ENCODE measurements around the gene SP2. TPM values are rescaled to one million over a fixed set of nuclear protein-coding genes. Genes with fewer than 3 reads are reported as not detected.
A peak's percentile ranks its signal among the peaks of the same experiment; 100 is the strongest.

Gene SP2
- total and polyA plus RNA-seq, 3 experiments from 2014 or later = 13.4 to 22.1 (median 21.5) TPM

- no peak for DNase-seq
- no peaks in the 10 kb centered on the region for H3K9me3 ChIP-seq (ENCODE audit: low read length)
- H3K27ac ChIP-seq (ENCODE audit: low read depth, low read length) = peak overlapping the region; percentile 91
- H3K4me1 ChIP-seq (ENCODE audit: insufficient read depth, low read length) = peaks cover 30% of the 10 kb centered on the region
- peak overlapping the region; percentile 84 for H3K4me3 ChIP-seq (ENCODE audit: low read length)
- POLR2A ChIA-PET = interaction anchor here (0.6 kb wide), 1 partner anchor 74 kb away, joined by 3 read pairs; the partner anchor contains the start of gene CDK5RAP3
- Mint-ChIP-seq H3K9me3 (no peaks in the 10 kb centered on the region), H3K4me1 (peaks cover 43 to 69% (median 57%) of the 10 kb centered on the region in 3 donors), H3K27ac (peak overlapping the region; percentile 89 to 98 (median 94)), H3K36me3 (peaks cover 0 to 48% (median 4%) of the 10 kb centered on the region in 3 donors), H3K4me3 (peak overlapping the region; percentile 85 to 99 (median 93)), H3K27me3 (peaks cover 0 to 1% of the 10 kb centered on the region in 2 donors)
- CTCF ChIA-PET = interaction anchor here (1.0 kb wide), 2 partner anchors 40 to 73 kb away, joined by 3 read pairs; no protein-coding TSS in a partner anchor
- H3K36me3 ChIP-seq (ENCODE audit: insufficient read depth, low read length) = peaks cover 5% of the 10 kb centered on the region
- H3K27me3 ChIP-seq (ENCODE audit: insufficient read depth, low read length, poor library complexity, severe bottlenecking) = no peaks in the 10 kb centered on the region
These were observed 845 bp downstream of the SP2 start for GRCh38 chr17:47896672-47897490.

GRCh38 chr17:47897561-47897960, 1.5 kb downstream of the SP2 start:
- H3K27me3 Mint-ChIP-seq = peaks cover 0 to 1% of the 10 kb centered on the region in 2 donors
- H3K36me3 Mint-ChIP-seq = peaks cover 0 to 55% (median 4%) of the 10 kb centered on the region in 3 donors
- H3K27ac ChIP-seq (ENCODE audit: low read depth, low read length) = no peak overlapping the region
- peaks cover 49 to 75% (median 64%) of the 10 kb centered on the region in 3 donors for H3K4me1 Mint-ChIP-seq
- H3K4me3 Mint-ChIP-seq = peak overlapping the region; percentile 36 to 95 (median 92)
- H3K27me3 ChIP-seq (ENCODE audit: insufficient read depth, low read length, poor library complexity, severe bottlenecking) = no peaks in the 10 kb centered on the region
- POLR2A ChIA-PET = interaction anchor here (0.6 kb wide), 1 partner anchor 73 kb away, joined by 3 read pairs; the partner anchor contains the start of gene CDK5RAP3
- H3K9me3 ChIP-seq (ENCODE audit: low read length) = no peaks in the 10 kb centered on the region
- H3K9me3 Mint-ChIP-seq = no peaks in the 10 kb centered on the region
- peaks cover 5% of the 10 kb centered on the region for H3K36me3 ChIP-seq (ENCODE audit: insufficient read depth, low read length)
- no peak for DNase-seq
- H3K4me1 ChIP-seq (ENCODE audit: insufficient read depth, low read length) = peaks cover 30% of the 10 kb centered on the region
- CTCF ChIA-PET = interaction anchor here (0.7 to 1.0 kb wide), 3 partner anchors 41 to 73 kb away, joined by 3 read pairs; partner anchors contain the start of gene CDK5RAP3
- peak overlapping the region; percentile 84 for H3K4me3 ChIP-seq (ENCODE audit: low read length)
- H3K27ac Mint-ChIP-seq = peak overlapping the region in 7 of 8 donors; percentile 63 to 98 (median 95)

DNA sequence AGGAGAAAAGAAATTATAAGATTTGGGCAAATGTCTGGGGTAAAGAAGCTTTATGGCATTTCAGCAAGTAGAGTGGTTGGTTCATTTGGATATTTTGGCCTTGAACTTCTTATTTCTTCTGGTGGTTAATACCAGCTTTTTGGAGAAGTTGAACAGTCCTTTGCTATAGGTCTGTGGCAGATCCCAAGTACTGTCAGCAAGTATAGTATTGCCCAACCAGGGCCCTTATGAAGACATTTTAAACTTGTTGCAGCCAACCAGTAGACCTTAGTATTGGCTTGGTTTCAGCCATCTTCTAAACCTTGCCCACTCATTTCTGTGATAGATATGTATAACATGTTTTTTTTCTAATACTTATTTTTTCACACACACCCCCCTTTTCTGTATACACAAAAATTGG, 2.2 kb downstream of the SP2 start:
- POLR2A ChIA-PET = no interaction called here
- H3K4me3 Mint-ChIP-seq = peak overlapping the region in 3 of 7 donors; percentile 85 to 93 (median 88)
- peaks cover 0 to 57% (median 4%) of the 10 kb centered on the region in 3 donors for H3K36me3 Mint-ChIP-seq
- peaks cover 5% of the 10 kb centered on the region for H3K36me3 ChIP-seq (ENCODE audit: insufficient read depth, low read length)
- peaks cover 51 to 79% (median 68%) of the 10 kb centered on the region in 3 donors for H3K4me1 Mint-ChIP-seq
- peaks cover 30% of the 10 kb centered on the region for H3K4me1 ChIP-seq (ENCODE audit: insufficient read depth, low read length)
- peaks cover 0 to 1% of the 10 kb centered on the region in 2 donors for H3K27me3 Mint-ChIP-seq
- no peaks in the 10 kb centered on the region for H3K9me3 Mint-ChIP-seq
- H3K9me3 ChIP-seq (ENCODE audit: low read length) = no peaks in the 10 kb centered on the region
- H3K27ac Mint-ChIP-seq = peak overlapping the region in 1 of 8 donors; percentile 95
- no peak overlapping the region for H3K27ac ChIP-seq (ENCODE audit: low read depth, low read length)
- no peak for DNase-seq
- H3K4me3 ChIP-seq (ENCODE audit: low read length) = no peak overlapping the region
- CTCF ChIA-PET = interaction anchor here (0.7 to 1.0 kb wide), 2 partner anchors 8 to 73 kb away, joined by 3 to 4 read pairs; partner anchors contain the start of gene CDK5RAP3
- H3K27me3 ChIP-seq (ENCODE audit: insufficient read depth, low read length, poor library complexity, severe bottlenecking) = no peaks in the 10 kb centered on the region

DNA sequence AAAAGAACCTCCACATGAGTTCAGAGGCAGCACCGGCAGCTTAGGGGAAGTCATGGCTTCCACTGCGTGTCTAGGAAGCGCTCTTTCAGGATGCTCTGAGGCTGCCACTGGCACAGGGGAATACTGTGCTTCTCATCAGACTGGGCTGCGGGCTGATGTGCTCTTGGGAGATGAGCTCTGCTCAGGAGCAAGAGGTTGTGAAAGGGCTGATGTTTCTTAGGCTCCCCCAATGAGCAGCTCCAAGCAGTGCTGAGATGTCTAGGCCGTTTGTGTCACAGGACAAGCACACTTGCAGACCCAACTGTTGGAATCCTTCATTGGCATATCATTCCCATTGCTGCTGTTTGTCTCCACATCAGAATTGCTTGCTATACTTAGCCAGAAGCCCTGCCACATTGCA, 3.6 kb downstream of the SP2 start:
- peaks cover 5% of the 10 kb centered on the region for H3K36me3 ChIP-seq (ENCODE audit: insufficient read depth, low read length)
- H3K27me3 Mint-ChIP-seq = peaks cover 0 to 1% of the 10 kb centered on the region in 2 donors
- H3K4me3 ChIP-seq (ENCODE audit: low read length) = no peak overlapping the region
- no peak overlapping the region for H3K27ac ChIP-seq (ENCODE audit: low read depth, low read length)
- H3K36me3 Mint-ChIP-seq = peaks cover 4 to 61% (median 7%) of the 10 kb centered on the region in 3 donors
- peaks cover 26% of the 10 kb centered on the region for H3K4me1 ChIP-seq (ENCODE audit: insufficient read depth, low read length)
- ChIA-PET POLR2A (interaction anchor here (0.6 kb wide), 1 partner anchor 33 kb away, joined by 5 read pairs; no protein-coding TSS in a partner anchor), CTCF (interaction anchor here (1.2 kb wide), 1 partner anchor 10 kb away, joined by 4 read pairs; no protein-coding TSS in a partner anchor)
- DNase-seq = no peak
- peak overlapping the region in 1 of 7 donors; percentile 32 for H3K4me3 Mint-ChIP-seq
- H3K4me1 Mint-ChIP-seq = peaks cover 47 to 74% (median 64%) of the 10 kb centered on the region in 3 donors
- no peaks in the 10 kb centered on the region for H3K9me3 ChIP-seq (ENCODE audit: low read length)
- no peaks in the 10 kb centered on the region for H3K9me3 Mint-ChIP-seq
- H3K27ac Mint-ChIP-seq = peak overlapping the region in 1 of 8 donors; percentile 37
- no peaks in the 10 kb centered on the region for H3K27me3 ChIP-seq (ENCODE audit: insufficient read depth, low read length, poor library complexity, severe bottlenecking)

- Histone ChIP-seq H3K36me3 (ENCODE audit: insufficient read depth, low read length) (peaks cover 15% of the 10 kb centered on the region), H3K9me3 (ENCODE audit: low read length) (no peaks in the 10 kb centered on the region), H3K27me3 (ENCODE audit: insufficient read depth, low read length, poor library complexity, severe bottlenecking) (no peaks in the 10 kb centered on the region), H3K27ac (ENCODE audit: low read depth, low read length) (no peak overlapping the region), H3K4me1 (ENCODE audit: insufficient read depth, low read length) (peaks cover 20% of the 10 kb centered on the region), H3K4me3 (ENCODE audit: low read length) (no peak overlapping the region)
- Mint-ChIP-seq H3K27ac (no peak overlapping the region), H3K4me1 (peaks cover 50 to 76% (median 69%) of the 10 kb centered on the region in 3 donors), H3K9me3 (no peaks in the 10 kb centered on the region), H3K4me3 (no peak overlapping the region), H3K27me3 (no peaks in the 10 kb centered on the region), H3K36me3 (peaks cover 4 to 68% (median 7%) of the 10 kb centered on the region in 3 donors)
- ChIA-PET CTCF (no interaction called here), POLR2A (no interaction called here)
- peak in 1 of 5 donors; percentile 3 for DNase-seq
These were observed 5.4 kb downstream of the SP2 start for GRCh38 chr17:47901423-47901822.

DNA sequence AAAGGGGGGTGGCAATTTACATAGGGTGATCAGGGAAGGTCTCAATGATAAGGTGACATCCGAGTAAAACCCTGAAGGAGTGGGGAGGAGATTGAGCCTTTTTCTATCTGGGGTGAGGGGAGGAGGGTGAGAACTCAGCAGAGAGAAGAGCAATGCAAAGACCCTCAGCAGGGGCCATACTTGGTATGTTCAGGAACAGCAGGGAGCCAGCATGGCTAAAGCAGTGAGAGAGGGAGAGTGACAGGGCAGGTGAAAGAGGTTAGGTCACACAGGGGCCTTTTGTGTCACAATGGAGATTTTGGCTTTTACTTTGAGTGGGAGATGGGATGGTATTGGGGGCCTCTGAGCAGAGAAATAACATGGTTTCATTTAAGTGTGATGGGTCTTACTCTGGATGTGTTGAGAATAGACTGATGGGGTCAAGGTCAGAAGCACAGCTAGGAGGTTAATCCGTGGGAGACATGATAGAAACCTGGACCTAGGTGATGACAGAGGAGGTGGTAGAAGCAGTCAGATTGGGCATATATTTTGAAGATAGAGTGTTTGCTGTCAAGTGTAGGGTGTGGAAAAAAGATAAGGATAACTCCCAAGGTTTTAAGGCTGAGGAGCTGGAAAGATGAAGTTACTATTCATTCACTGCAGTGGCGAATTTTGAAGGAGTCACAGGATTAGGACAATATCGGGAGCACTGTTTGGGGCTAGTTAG, 6.2 kb downstream of the SP2 start:
- Histone ChIP-seq H3K4me3 (ENCODE audit: low read length) (no peak overlapping the region), H3K36me3 (ENCODE audit: insufficient read depth, low read length) (peaks cover 15% of the 10 kb centered on the region), H3K27ac (ENCODE audit: low read depth, low read length) (no peak overlapping the region), H3K4me1 (ENCODE audit: insufficient read depth, low read length) (peaks cover 14% of the 10 kb centered on the region), H3K9me3 (ENCODE audit: low read length) (no peaks in the 10 kb centered on the region), H3K27me3 (ENCODE audit: insufficient read depth, low read length, poor library complexity, severe bottlenecking) (no peaks in the 10 kb centered on the region)
- H3K36me3 Mint-ChIP-seq = peaks cover 4 to 72% (median 10%) of the 10 kb centered on the region in 3 donors
- no peak for DNase-seq
- H3K4me1 Mint-ChIP-seq = peaks cover 50 to 77% (median 70%) of the 10 kb centered on the region in 3 donors
- no peaks in the 10 kb centered on the region for H3K27me3 Mint-ChIP-seq
- H3K4me3 Mint-ChIP-seq = peak overlapping the region in 1 of 7 donors; percentile 14
- H3K9me3 Mint-ChIP-seq = no peaks in the 10 kb centered on the region
- H3K27ac Mint-ChIP-seq = peak overlapping the region in 3 of 8 donors; percentile 16 to 45 (median 35)
- ChIA-PET CTCF (interaction anchor here (1.0 kb wide), 1 partner anchor 45 kb away, joined by 5 read pairs; no protein-coding TSS in a partner anchor), POLR2A (no interaction called here)

GRCh38 chr17:47905221-47905733, 9.2 kb downstream of the SP2 start:
- peaks cover 4 to 65% (median 12%) of the 10 kb centered on the region in 3 donors for H3K36me3 Mint-ChIP-seq
- POLR2A ChIA-PET = interaction anchor here (0.8 kb wide), 1 partner anchor 10 kb away, joined by 3 read pairs; no protein-coding TSS in a partner anchor

More at GRCh38 chr17:47905221-47905733, 9.2 kb downstream of the SP2 start:
- peaks cover 43 to 72% (median 61%) of the 10 kb centered on the region in 3 donors for H3K4me1 Mint-ChIP-seq
- DNase-seq = peak in 1 of 5 donors; percentile 19
- H3K9me3 ChIP-seq (ENCODE audit: low read length) = no peaks in the 10 kb centered on the region
- H3K4me3 Mint-ChIP-seq = no peak overlapping the region
- no peaks in the 10 kb centered on the region for H3K27me3 Mint-ChIP-seq
- H3K4me1 ChIP-seq (ENCODE audit: insufficient read depth, low read length) = no peaks in the 10 kb centered on the region
- no peaks in the 10 kb centered on the region for H3K9me3 Mint-ChIP-seq
- no peak overlapping the region for H3K4me3 ChIP-seq (ENCODE audit: low read length)
- peak overlapping the region in 3 of 8 donors; percentile 30 to 75 (median 54) for H3K27ac Mint-ChIP-seq
- H3K27me3 ChIP-seq (ENCODE audit: insufficient read depth, low read length, poor library complexity, severe bottlenecking) = no peaks in the 10 kb centered on the region
- no peak overlapping the region for H3K27ac ChIP-seq (ENCODE audit: low read depth, low read length)
- H3K36me3 ChIP-seq (ENCODE audit: insufficient read depth, low read length) = peaks cover 11% of the 10 kb centered on the region
- CTCF ChIA-PET = interaction anchor here (1.2 to 1.3 kb wide), 2 partner anchors 16 to 64 kb away, joined by 4 to 7 read pairs; partner anchors contain the start of gene SCRN2
